ENCODE data around the gene BABAM2. TPM values are rescaled to one million over a fixed set of nuclear protein-coding genes. Genes with fewer than 3 reads are reported as not detected.

Gene BABAM2
- total and polyA plus RNA-seq, 2 experiments from 2014 or later: 35.2 to 46.1 TPM

DNA sequence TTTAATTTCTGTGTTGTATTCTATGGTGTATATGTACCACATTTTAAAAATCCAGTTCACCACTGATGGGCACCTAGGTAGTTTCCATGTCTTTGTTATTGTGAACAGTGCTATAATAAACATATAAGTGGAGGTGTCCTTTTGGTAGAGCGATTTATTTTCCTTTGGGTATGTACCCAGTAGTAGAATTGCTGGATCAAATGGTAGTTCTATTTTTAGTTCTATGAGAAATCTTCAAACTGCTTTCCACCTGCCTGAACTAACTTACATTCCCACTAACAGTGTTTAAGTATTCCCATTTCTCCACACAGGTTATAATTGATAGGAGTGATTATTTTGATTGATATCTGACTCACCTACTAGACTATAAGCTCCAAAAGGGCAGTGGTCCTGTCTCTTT, 148.2 kb downstream of the BABAM2 start:
- Histone ChIP-seq H3K4me2 (ENCODE audit: unreplicated experiment) (no peak overlapping the region), H3K4me1 (ENCODE audit: insufficient read depth) (no peaks in the 10 kb centered on the region), H3K9ac (no peak overlapping the region), H3K9me3 (ENCODE audit: low read depth) (no peaks in the 10 kb centered on the region), H3F3A (ENCODE audit: insufficient read depth) (no peaks in the 10 kb centered on the region), H3K79me2 (ENCODE audit: insufficient read depth) (no peaks in the 10 kb centered on the region), H3K27me3 (replicated peaks; ENCODE audit: insufficient read depth) (no peaks in the 10 kb centered on the region), H4K20me1 (ENCODE audit: insufficient read depth) (no peaks in the 10 kb centered on the region), H3K4me3 (no peak overlapping the region), H2AFZ (no peak overlapping the region), H3K36me3 (ENCODE audit: low read depth) (no peaks in the 10 kb centered on the region), H3K9me2 (ENCODE audit: insufficient read depth) (no peaks in the 10 kb centered on the region), H3K27ac (no peak overlapping the region)
- TF ChIP-seq EZH2 (IDR thresholded peaks at IDR 0.05; ENCODE audit: insufficient read depth, poor library complexity, severe bottlenecking): no peak
- TF ChIP-seq EZH2phosphoT487 (IDR thresholded peaks at IDR 0.05; ENCODE audit: insufficient read depth, low read depth): no peak
- 90 to 100% methylated on average over 1 of the region's 1 CpG for WGBS, 2 experiments (ENCODE audit: low coverage in 1 of 2, low lambda C conversion rate in 2 of 2, missing lambda C conversion rate in 2 of 2)
- in situ Hi-C loops (cut with MboI): no loop called here
- no peak for DNase-seq

DNA sequence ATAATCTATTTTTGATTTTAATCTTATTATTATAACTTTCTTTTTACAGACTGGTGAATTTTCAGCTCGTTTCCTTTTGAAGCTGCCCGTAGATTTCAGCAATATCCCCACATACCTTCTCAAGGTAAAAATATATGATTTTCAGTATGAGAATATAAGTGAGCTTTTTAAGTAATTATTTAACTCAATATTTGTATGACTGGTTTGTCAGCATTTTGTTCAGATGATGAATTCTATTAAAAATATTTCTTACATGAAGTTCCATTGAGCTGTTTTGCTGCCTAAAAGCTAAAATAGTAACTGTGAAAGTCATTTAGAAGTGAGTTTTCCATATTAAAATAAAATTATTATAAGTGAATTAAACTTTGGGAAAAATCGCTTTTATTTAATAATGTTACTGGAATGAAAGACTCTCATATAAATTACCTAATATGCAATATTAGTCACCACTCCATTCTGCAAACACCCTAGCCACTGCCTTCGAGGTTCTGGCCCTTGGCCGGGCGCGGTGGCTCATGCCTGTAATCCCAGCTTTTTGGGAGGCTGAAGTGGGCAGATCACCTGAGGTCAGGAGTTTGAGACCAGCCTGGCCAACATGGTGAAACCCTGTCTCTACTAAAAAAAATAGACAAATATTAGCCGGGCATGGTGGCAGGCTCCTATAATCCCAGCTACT, 155.3 kb downstream of the BABAM2 start:
- Histone ChIP-seq H4K20me1 (ENCODE audit: insufficient read depth) (no peaks in the 10 kb centered on the region), H3K27me3 (replicated peaks; ENCODE audit: insufficient read depth) (no peaks in the 10 kb centered on the region), H3K9ac (no peak overlapping the region), H3K4me3 (no peak overlapping the region), H3K9me3 (ENCODE audit: low read depth) (no peaks in the 10 kb centered on the region), H3K79me2 (ENCODE audit: insufficient read depth) (no peaks in the 10 kb centered on the region), H3K4me1 (ENCODE audit: insufficient read depth) (peaks cover 31% of the 10 kb centered on the region), H3F3A (ENCODE audit: insufficient read depth) (peaks cover 18% of the 10 kb centered on the region), H3K4me2 (ENCODE audit: unreplicated experiment) (no peak overlapping the region), H2AFZ (no peak overlapping the region), H3K36me3 (ENCODE audit: low read depth) (no peaks in the 10 kb centered on the region), H3K9me2 (ENCODE audit: insufficient read depth) (no peaks in the 10 kb centered on the region), H3K27ac (no peak overlapping the region)
- in situ Hi-C loops (cut with MboI): no loop called here
- peak; percentile 28 for DNase-seq
- TF ChIP-seq EZH2 (IDR thresholded peaks at IDR 0.05; ENCODE audit: insufficient read depth, poor library complexity, severe bottlenecking): no peak
- no peak for TF ChIP-seq EZH2phosphoT487 (IDR thresholded peaks at IDR 0.05; ENCODE audit: insufficient read depth, low read depth)
- 90% methylated on average over 8 of the region's 8 CpGs for WGBS, 2 experiments (ENCODE audit: low coverage in 1 of 2, low lambda C conversion rate in 2 of 2, missing lambda C conversion rate in 2 of 2)

DNA sequence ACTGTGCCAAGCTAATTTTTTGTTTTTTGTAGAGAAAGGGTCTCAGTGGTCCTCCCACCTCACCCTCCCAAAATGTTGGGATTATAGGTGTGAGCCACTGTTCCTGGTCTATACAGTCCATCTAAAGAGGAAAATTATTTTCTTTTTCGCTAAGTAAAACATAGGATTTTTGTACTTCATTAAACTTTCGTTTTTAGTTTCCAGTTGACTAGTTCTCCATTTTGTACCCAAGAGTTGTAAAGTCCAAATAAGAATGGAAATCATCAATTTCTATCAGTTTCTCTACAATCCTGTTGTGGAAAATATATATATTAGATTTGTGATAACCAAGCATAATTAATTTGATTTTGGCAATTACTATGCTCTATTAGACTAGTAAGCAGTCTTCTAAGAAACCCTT, 156.4 kb downstream of the BABAM2 start:
- Histone ChIP-seq H3K4me1 (ENCODE audit: insufficient read depth) (peaks cover 31% of the 10 kb centered on the region), H3K79me2 (ENCODE audit: insufficient read depth) (no peaks in the 10 kb centered on the region), H3F3A (ENCODE audit: insufficient read depth) (peaks cover 18% of the 10 kb centered on the region), H3K9ac (peak overlapping the region; percentile 13; the same call in 1 of the 2 replicates), H2AFZ (no peak overlapping the region), H3K9me2 (ENCODE audit: insufficient read depth) (no peaks in the 10 kb centered on the region), H3K27me3 (replicated peaks; ENCODE audit: insufficient read depth) (no peaks in the 10 kb centered on the region), H3K4me3 (no peak overlapping the region), H3K27ac (peak overlapping the region; percentile 43), H3K36me3 (ENCODE audit: low read depth) (no peaks in the 10 kb centered on the region), H3K4me2 (ENCODE audit: unreplicated experiment) (peak overlapping the region; percentile 60), H4K20me1 (ENCODE audit: insufficient read depth) (no peaks in the 10 kb centered on the region), H3K9me3 (ENCODE audit: low read depth) (no peaks in the 10 kb centered on the region)
- no peak for DNase-seq
- TF ChIP-seq EZH2phosphoT487 (IDR thresholded peaks at IDR 0.05; ENCODE audit: insufficient read depth, low read depth) (no peak), EZH2 (IDR thresholded peaks at IDR 0.05; ENCODE audit: insufficient read depth, poor library complexity, severe bottlenecking) (no peak)
- 94 to 100% methylated on average over 2 of the region's 2 CpGs for WGBS, 2 experiments (ENCODE audit: low coverage in 1 of 2, low lambda C conversion rate in 2 of 2, missing lambda C conversion rate in 2 of 2)
- in situ Hi-C loops (cut with MboI): no loop called here

DNA sequence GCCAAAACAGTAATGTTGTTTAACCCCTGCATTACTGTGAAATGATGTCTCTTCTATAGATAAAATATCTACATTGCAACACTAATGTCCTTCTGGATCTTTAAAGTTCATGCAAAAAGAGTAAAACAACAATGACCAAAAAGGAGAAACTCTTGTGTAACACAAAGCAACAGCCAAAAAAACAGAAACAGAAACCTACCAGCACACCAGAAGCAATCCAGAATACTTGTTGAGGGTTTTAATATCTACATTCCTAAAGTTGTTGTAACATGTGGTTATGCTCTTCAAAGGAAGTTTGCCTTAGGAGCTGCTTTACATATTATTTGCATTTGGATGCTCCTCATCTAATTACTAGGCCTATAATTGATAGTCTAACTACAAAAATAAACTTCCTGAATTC, 157.2 kb downstream of the BABAM2 start:
- no peaks in the 10 kb centered on the region for H3K79me2 ChIP-seq (ENCODE audit: insufficient read depth)
- H3K4me2 ChIP-seq (ENCODE audit: unreplicated experiment): peak overlapping the region; percentile 60
- H3K27ac ChIP-seq: peak overlapping the region; percentile 43

More for the DNA sequence above, 157.2 kb downstream of the BABAM2 start:
- Histone ChIP-seq H3K9ac (peak overlapping the region; percentile 13; the same call in 1 of the 2 replicates), H3K9me2 (ENCODE audit: insufficient read depth) (no peaks in the 10 kb centered on the region), H3K4me3 (peak overlapping the region; percentile 7), H3K27me3 (replicated peaks; ENCODE audit: insufficient read depth) (no peaks in the 10 kb centered on the region), H3K9me3 (ENCODE audit: low read depth) (no peaks in the 10 kb centered on the region), H3K36me3 (ENCODE audit: low read depth) (no peaks in the 10 kb centered on the region), H2AFZ (no peak overlapping the region), H3K4me1 (ENCODE audit: insufficient read depth) (peaks cover 34% of the 10 kb centered on the region), H3F3A (ENCODE audit: insufficient read depth) (peaks cover 22% of the 10 kb centered on the region), H4K20me1 (ENCODE audit: insufficient read depth) (no peaks in the 10 kb centered on the region)
- in situ Hi-C loops (cut with MboI): no loop called here
- peak; percentile 76 for DNase-seq
- TF ChIP-seq EZH2phosphoT487 (IDR thresholded peaks at IDR 0.05; ENCODE audit: insufficient read depth, low read depth) (no peak), EZH2 (IDR thresholded peaks at IDR 0.05; ENCODE audit: insufficient read depth, poor library complexity, severe bottlenecking) (no peak)
